Endodermal cell (in vitro differentiated cells): Measurements from ENCODE around the gene MALRD1. TPM values are rescaled to one million over a fixed set of nuclear protein-coding genes. Genes with fewer than 3 reads are reported as not detected.

ENCODE experiments used
- DNase-seq: peaks from one replicate; pipeline ENCODE4 v3.0.0-alpha.2; 2017
- H3K27ac ChIP-seq: 2 replicates; pipeline ENCODE4 v1.5.1; 2013; ENCODE audit warnings: mild to moderate bottlenecking, low read depth, low read length, moderate library complexity
- H3K27me3 ChIP-seq: 2 replicates; pipeline ENCODE4 v1.6.1; 2013; ENCODE audit warnings: mild to moderate bottlenecking, low read length, moderate library complexity; ENCODE audit not compliant: insufficient read depth, control insufficient read depth, poor library complexity, severe bottlenecking
- H3K36me3 ChIP-seq: 2 replicates; pipeline ENCODE4 v1.7.0; 2013; ENCODE audit warnings: mild to moderate bottlenecking, low read length, moderate library complexity; ENCODE audit not compliant: control insufficient read depth, insufficient read depth
- H3K4me1 ChIP-seq: one replicate; pipeline ENCODE4 v1.7.0; 2013; ENCODE audit warnings: low read length; ENCODE audit not compliant: control insufficient read depth, insufficient read depth
- H3K4me3 ChIP-seq: 2 replicates; pipeline ENCODE4 v1.5.1; 2013; ENCODE audit warnings: mild to moderate bottlenecking, low read length, moderate library complexity
- H3K9ac ChIP-seq: 2 replicates; pipeline ENCODE4 v1.6.1; 2013; ENCODE audit warnings: mild to moderate bottlenecking, low read length, moderate library complexity; ENCODE audit not compliant: poor library complexity, severe bottlenecking; ENCODE audit errors: extremely low read depth
- H3K9me3 ChIP-seq: 2 replicates; pipeline ENCODE4 v1.6.1; 2013; ENCODE audit warnings: mild to moderate bottlenecking, low read length, moderate library complexity; ENCODE audit not compliant: control insufficient read depth
- H3K27ac Mint-ChIP-seq: 2 replicates; pipeline ENCODE4 v1.8.0; 2020; ENCODE audit warnings: mixed read lengths
- H3K27me3 Mint-ChIP-seq: 2 replicates; pipeline ENCODE4 v1.8.0; 2021; ENCODE audit warnings: mild to moderate bottlenecking, mixed read lengths; ENCODE audit not compliant: insufficient read depth
- H3K36me3 Mint-ChIP-seq: 2 replicates; pipeline ENCODE4 v1.8.0; 2020; ENCODE audit warnings: low read depth, mixed read lengths
- H3K4me1 Mint-ChIP-seq: 2 replicates; pipeline ENCODE4 v1.8.0; 2020; ENCODE audit warnings: mixed read lengths
- H3K4me3 Mint-ChIP-seq: 2 replicates; pipeline ENCODE4 v1.8.0; 2020; ENCODE audit warnings: mild to moderate bottlenecking, moderate library complexity, mixed read lengths
- H3K9me3 Mint-ChIP-seq: 2 replicates; pipeline ENCODE4 v1.8.0; 2020; ENCODE audit warnings: mild to moderate bottlenecking, mixed read lengths
- WGBS, 2 experiments: methylation state at CpG; one replicate each; pipeline versions ENCODE4 v1.1.5 to v1.1.7; 2013; ENCODE audit warnings: missing lambda C conversion rate in 2 of 2, mixed read lengths in 1 of 2; ENCODE audit not compliant: insufficient coverage in 1 of 2, insufficient read length in 1 of 2; 5-methylcytosine and 5-hydroxymethylcytosine counted together
- total RNA-seq, 2 donors: library from RNA; stranded (reverse); fragmentation: NEBNext Ultra II Directional in 1 of 2; extraction: Animal tissue kit (Norgen Biotek cat#: 25700) in 1 of 2; gene quantifications; 2 replicates in 1 of 2; 3 replicates in 1 of 2; pipeline ENCODE4 v1.2.1, GENCODE V29; 2021
- TF ChIP-seq, protein P1 (sequence below): fragments of 200-600 bp; sonication (generic); conservative IDR thresholded peaks from 2 replicates; pipeline ENCODE4 v1.5.0; 2021; ENCODE audit warnings: antibody characterized with exemption, mild to moderate bottlenecking

MALRD1 gene
- total RNA-seq, 2 donors from 2014 or later = 0.64 to 1.5 TPM

DNA sequence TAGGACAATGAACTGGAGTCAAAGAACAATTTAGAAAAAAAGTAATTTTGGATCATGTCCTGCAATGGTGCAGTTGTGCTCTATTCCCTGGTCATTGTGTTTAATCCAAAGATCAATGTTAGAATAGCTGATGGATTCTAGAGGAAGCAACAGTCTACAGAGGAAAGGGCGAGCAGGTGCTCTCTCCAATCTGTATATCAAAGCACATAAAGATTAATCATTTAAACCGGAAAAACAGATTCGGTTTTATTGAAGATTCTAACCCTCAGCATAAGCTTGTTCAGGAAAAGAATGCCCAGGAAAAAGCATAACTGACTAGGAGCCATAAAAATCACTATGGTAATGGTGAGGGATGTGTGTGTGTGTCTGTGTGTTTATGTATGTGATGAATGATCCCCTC, 110.3 kb downstream of the MALRD1 start:
- H3K27ac Mint-ChIP-seq = no peak overlapping the region
- no peaks in the 10 kb centered on the region for H3K9me3 ChIP-seq
- H3K9me3 Mint-ChIP-seq = no peaks in the 10 kb centered on the region
- H3K27ac ChIP-seq = no peak overlapping the region
- TF ChIP-seq, protein P1, sequence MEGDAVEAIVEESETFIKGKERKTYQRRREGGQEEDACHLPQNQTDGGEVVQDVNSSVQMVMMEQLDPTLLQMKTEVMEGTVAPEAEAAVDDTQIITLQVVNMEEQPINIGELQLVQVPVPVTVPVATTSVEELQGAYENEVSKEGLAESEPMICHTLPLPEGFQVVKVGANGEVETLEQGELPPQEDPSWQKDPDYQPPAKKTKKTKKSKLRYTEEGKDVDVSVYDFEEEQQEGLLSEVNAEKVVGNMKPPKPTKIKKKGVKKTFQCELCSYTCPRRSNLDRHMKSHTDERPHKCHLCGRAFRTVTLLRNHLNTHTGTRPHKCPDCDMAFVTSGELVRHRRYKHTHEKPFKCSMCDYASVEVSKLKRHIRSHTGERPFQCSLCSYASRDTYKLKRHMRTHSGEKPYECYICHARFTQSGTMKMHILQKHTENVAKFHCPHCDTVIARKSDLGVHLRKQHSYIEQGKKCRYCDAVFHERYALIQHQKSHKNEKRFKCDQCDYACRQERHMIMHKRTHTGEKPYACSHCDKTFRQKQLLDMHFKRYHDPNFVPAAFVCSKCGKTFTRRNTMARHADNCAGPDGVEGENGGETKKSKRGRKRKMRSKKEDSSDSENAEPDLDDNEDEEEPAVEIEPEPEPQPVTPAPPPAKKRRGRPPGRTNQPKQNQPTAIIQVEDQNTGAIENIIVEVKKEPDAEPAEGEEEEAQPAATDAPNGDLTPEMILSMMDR = no peak
- no peaks in the 10 kb centered on the region for H3K36me3 ChIP-seq
- no peaks in the 10 kb centered on the region for H3K4me1 Mint-ChIP-seq
- H3K9ac ChIP-seq = no peak overlapping the region
- H3K36me3 Mint-ChIP-seq = no peaks in the 10 kb centered on the region
- H3K4me3 ChIP-seq = no peak overlapping the region
- whole genome bisulfite sequencing, 2 experiments = 92 to 100% methylated on average over 1 to 3 of the region's 3 CpGs
- no peak for DNase-seq
- no peaks in the 10 kb centered on the region for H3K27me3 Mint-ChIP-seq
- H3K4me1 ChIP-seq = no peaks in the 10 kb centered on the region
- H3K4me3 Mint-ChIP-seq = no peak overlapping the region
- H3K27me3 ChIP-seq = no peaks in the 10 kb centered on the region

DNA sequence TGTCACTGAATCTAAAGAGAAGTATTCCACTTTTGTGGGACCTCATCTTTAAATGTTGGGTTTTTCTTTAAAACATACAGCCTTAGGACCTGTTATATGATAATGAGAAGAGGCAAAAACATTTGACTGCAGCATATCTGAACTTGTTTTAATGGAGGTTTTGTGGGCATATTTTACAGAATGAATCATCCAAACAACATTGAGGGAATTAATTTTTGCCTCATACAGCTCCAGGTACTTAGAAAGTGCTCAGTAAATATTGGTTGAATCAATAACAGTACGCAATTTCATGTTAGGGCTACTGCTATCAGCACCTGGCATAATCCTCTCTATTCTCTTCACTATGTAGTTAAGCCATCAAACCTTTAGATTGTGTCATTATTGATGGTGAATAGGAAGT, 115.9 kb downstream of the MALRD1 start:
- Histone ChIP-seq H3K27ac (no peak overlapping the region), H3K27me3 (no peaks in the 10 kb centered on the region), H3K9me3 (no peaks in the 10 kb centered on the region), H3K36me3 (no peaks in the 10 kb centered on the region), H3K9ac (no peak overlapping the region), H3K4me1 (no peaks in the 10 kb centered on the region), H3K4me3 (no peak overlapping the region)
- H3K27ac Mint-ChIP-seq = no peak overlapping the region
- TF ChIP-seq, protein P1 = no peak
- no peak overlapping the region for H3K4me3 Mint-ChIP-seq
- no peaks in the 10 kb centered on the region for H3K27me3 Mint-ChIP-seq
- peaks cover 2% of the 10 kb centered on the region for H3K4me1 Mint-ChIP-seq
- 80% methylated on average over 1 of the region's 1 CpG; no CpG with 5 or more reads in 1 of the 2 experiments for WGBS, 2 experiments
- H3K9me3 Mint-ChIP-seq = no peaks in the 10 kb centered on the region
- DNase-seq = no peak
- H3K36me3 Mint-ChIP-seq = no peaks in the 10 kb centered on the region

DNA sequence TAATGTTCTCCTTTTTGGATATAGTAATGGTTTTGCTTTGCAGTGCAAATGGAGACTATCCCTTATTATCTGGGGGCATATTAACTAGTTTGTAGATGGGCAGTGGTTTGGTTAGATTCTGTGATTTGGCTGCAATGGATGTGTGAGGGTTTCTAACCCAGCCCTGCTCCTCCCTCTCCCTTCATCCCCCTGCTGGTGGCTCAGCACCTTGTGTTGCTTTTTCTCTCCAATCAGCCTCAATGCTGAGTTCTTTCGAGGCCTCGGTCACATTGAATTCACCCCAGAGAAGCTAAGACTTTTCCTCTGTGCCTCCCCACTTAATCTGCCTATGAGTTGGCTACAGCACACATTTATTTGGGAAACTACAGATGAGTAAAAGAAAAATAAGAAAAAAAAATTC, 120.0 kb downstream of the MALRD1 start:
- Histone ChIP-seq H3K27me3 (no peaks in the 10 kb centered on the region), H3K36me3 (no peaks in the 10 kb centered on the region), H3K4me3 (no peak overlapping the region), H3K27ac (no peak overlapping the region), H3K4me1 (no peaks in the 10 kb centered on the region), H3K9ac (no peak overlapping the region), H3K9me3 (no peaks in the 10 kb centered on the region)
- no peak overlapping the region for H3K27ac Mint-ChIP-seq
- WGBS, 2 experiments = 69% methylated on average over 2 of the region's 2 CpGs; no CpG with 5 or more reads in 1 of the 2 experiments
- H3K4me3 Mint-ChIP-seq = no peak overlapping the region
- no peaks in the 10 kb centered on the region for H3K36me3 Mint-ChIP-seq
- peak; percentile 80 for DNase-seq
- TF ChIP-seq, protein P1 = peak; percentile 81
- peaks cover 2% of the 10 kb centered on the region for H3K4me1 Mint-ChIP-seq
- H3K9me3 Mint-ChIP-seq = no peaks in the 10 kb centered on the region
- H3K27me3 Mint-ChIP-seq = no peaks in the 10 kb centered on the region
